Measurements from ENCODE around the gene TXNDC11.

DNA sequence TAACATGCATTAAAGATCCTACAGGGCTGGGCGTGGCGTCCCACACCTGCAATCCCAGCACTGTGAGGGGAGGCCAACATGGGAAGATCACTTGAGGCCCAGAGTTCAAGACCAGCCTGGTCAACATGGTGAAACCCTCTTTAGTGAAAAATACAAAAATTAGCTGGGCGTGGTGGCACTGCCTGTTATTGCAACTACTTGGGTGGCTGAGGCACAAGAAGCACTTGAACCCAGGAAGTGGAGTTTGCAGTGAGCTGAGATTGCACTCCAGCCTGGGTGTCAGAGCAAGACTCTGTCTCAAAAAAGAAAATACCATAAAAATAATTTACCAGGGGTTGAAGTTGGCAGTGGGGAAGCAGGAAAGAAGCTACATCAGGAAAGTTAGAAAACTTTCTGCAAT, 12.9 kb downstream of the TXNDC11 start:
- no peak for TF ChIP-seq POLR2A (IDR thresholded peaks at IDR 0.05)
- no peak for TF ChIP-seq CTCF (IDR thresholded peaks at IDR 0.05)

Data from lower leg skin (tissue), 3 donors.